Neural crest cell (in vitro differentiated cells): ENCODE data around the gene RYR2. TPM values are rescaled to one million over a fixed set of nuclear protein-coding genes. Genes with fewer than 3 reads are reported as not detected.

Source experiments
- DNase-seq: peaks from one replicate; pipeline ENCODE4 v3.0.0; 2021; ENCODE audit warnings: low read depth, mixed read lengths, low spot score
- H3K27ac Mint-ChIP-seq: one replicate; pipeline ENCODE4 v1.8.0; 2021; ENCODE audit warnings: mild to moderate bottlenecking, mixed read lengths; ENCODE audit not compliant: unreplicated experiment
- H3K27me3 Mint-ChIP-seq: 2 replicates; pipeline ENCODE4 v1.8.0; 2021; ENCODE audit warnings: low read depth, mild to moderate bottlenecking, mixed read lengths
- H3K36me3 Mint-ChIP-seq: 2 replicates; pipeline ENCODE4 v1.8.0; 2021; ENCODE audit warnings: low read depth, mild to moderate bottlenecking, mixed read lengths
- H3K4me1 Mint-ChIP-seq: 2 replicates; pipeline ENCODE4 v1.8.0; 2021; ENCODE audit warnings: mixed read lengths
- H3K4me3 Mint-ChIP-seq: one replicate; pipeline ENCODE4 v1.8.0; 2021; ENCODE audit warnings: mild to moderate bottlenecking, mixed read lengths
- H3K9me3 Mint-ChIP-seq: 2 replicates; pipeline ENCODE4 v1.8.0; 2021; ENCODE audit warnings: mixed read lengths
- total RNA-seq: library from RNA; stranded (reverse); gene quantifications from 2 replicates; pipeline ENCODE4 v1.2.1, GENCODE V29; 2021
- TF ChIP-seq, protein P1 (sequence below): fragments of 200-600 bp; sonication (generic); conservative IDR thresholded peaks from 2 replicates; pipeline ENCODE4 v1.5.0; 2021; ENCODE audit warnings: antibody characterized with exemption, mild to moderate bottlenecking

The RYR2 gene
- total RNA-seq, 1 donor from 2014 or later = 0.07 TPM

DNA sequence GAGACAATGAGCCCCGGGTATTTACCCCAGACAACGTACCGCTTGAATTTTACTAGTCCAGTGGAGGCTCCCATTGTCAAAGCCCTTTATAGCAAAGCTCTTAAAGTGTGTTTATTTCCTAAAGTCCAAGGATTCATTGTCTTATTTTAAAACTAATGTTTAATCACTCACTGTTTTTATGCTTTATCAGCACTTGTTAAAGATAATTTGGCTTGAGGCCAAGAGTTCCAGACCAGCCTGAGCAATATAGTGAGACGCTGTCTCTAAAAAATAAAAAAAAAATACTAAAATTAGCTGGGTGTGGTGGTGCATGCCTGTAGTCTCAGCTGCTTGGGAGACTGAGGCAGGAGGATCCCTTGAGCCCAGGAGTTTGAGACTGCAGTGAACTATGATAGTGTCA is 202.8 kb downstream of the RYR2 start:
- TF ChIP-seq, protein P1, sequence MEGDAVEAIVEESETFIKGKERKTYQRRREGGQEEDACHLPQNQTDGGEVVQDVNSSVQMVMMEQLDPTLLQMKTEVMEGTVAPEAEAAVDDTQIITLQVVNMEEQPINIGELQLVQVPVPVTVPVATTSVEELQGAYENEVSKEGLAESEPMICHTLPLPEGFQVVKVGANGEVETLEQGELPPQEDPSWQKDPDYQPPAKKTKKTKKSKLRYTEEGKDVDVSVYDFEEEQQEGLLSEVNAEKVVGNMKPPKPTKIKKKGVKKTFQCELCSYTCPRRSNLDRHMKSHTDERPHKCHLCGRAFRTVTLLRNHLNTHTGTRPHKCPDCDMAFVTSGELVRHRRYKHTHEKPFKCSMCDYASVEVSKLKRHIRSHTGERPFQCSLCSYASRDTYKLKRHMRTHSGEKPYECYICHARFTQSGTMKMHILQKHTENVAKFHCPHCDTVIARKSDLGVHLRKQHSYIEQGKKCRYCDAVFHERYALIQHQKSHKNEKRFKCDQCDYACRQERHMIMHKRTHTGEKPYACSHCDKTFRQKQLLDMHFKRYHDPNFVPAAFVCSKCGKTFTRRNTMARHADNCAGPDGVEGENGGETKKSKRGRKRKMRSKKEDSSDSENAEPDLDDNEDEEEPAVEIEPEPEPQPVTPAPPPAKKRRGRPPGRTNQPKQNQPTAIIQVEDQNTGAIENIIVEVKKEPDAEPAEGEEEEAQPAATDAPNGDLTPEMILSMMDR = no peak
- peaks cover 6% of the 10 kb centered on the region for H3K9me3 Mint-ChIP-seq
- no peaks in the 10 kb centered on the region for H3K36me3 Mint-ChIP-seq
- H3K27ac Mint-ChIP-seq = no peak overlapping the region
- no peak for DNase-seq
- H3K27me3 Mint-ChIP-seq = no peaks in the 10 kb centered on the region
- no peak overlapping the region for H3K4me3 Mint-ChIP-seq
- H3K4me1 Mint-ChIP-seq = no peaks in the 10 kb centered on the region

DNA sequence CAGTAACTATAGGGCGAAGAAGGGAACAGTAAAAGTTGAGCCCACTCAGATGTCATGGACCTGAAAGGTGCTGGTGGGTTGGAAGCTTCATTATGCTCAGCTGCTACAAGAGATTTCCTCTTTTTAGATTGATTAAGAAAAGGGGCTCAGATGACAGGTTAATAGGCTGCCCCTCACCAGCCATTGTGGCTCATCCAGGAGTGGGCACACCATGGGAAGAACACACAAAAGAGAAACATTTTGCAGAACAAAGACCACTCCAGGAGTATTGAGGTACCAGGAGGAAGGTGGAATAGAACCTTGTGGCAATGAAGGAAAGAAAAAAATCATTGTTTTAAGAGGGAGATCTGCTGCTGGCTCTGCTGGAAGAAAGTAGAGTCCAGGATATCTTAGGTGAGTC is 205.5 kb downstream of the RYR2 start:
- no peak overlapping the region for H3K4me3 Mint-ChIP-seq
- TF ChIP-seq, protein P1 = no peak
- no peaks in the 10 kb centered on the region for H3K27me3 Mint-ChIP-seq
- no peak for DNase-seq
- H3K4me1 Mint-ChIP-seq = no peaks in the 10 kb centered on the region
- no peaks in the 10 kb centered on the region for H3K36me3 Mint-ChIP-seq
- H3K9me3 Mint-ChIP-seq = peaks cover 6% of the 10 kb centered on the region
- no peak overlapping the region for H3K27ac Mint-ChIP-seq

DNA sequence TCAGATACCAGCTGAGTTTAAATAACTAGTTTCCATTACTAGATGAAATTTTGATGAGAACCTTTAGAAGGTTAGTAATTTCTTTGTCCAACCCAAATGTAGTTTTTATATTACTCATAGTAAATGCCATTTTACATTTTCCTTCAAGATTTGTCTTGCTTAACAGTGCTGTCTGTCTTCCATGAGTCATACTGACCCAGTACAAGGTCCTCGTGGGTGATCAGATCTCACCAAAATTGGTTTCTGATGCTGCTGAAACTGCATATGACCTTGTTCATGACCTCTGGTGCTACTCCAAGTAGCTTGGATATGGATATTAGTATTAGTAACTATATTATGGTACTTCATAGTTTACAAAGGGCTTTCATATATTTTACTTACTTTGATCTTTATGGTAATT is 207.1 kb downstream of the RYR2 start:
- Mint-ChIP-seq H3K27ac (no peak overlapping the region), H3K4me1 (no peaks in the 10 kb centered on the region), H3K4me3 (no peak overlapping the region), H3K9me3 (peaks cover 2% of the 10 kb centered on the region), H3K27me3 (no peaks in the 10 kb centered on the region), H3K36me3 (no peaks in the 10 kb centered on the region)
- TF ChIP-seq, protein P1 = no peak
- DNase-seq = no peak

DNA sequence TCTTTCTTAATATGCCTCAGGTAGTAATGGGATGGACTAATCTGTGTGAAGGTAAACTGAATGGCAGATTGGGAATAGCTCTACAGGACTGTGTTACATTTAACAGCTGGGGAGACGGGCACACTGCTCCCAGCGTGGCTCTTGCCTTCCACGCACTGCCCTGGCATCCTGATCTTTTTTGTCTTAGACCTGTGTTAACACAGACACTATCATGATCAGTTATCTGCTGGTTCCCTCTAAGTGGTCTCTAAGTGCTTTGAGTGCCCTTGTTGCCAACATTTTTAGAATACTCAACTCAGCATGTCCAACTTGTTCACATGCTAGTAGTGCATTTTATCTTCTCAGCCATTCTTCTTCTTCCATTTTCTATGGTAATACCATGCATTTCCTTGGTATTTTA is 208.1 kb downstream of the RYR2 start:
- Mint-ChIP-seq H3K27me3 (peaks cover 2% of the 10 kb centered on the region), H3K36me3 (no peaks in the 10 kb centered on the region), H3K4me3 (no peak overlapping the region), H3K9me3 (peaks cover 2% of the 10 kb centered on the region), H3K27ac (no peak overlapping the region), H3K4me1 (no peaks in the 10 kb centered on the region)
- TF ChIP-seq, protein P1 = no peak
- DNase-seq = no peak

DNA sequence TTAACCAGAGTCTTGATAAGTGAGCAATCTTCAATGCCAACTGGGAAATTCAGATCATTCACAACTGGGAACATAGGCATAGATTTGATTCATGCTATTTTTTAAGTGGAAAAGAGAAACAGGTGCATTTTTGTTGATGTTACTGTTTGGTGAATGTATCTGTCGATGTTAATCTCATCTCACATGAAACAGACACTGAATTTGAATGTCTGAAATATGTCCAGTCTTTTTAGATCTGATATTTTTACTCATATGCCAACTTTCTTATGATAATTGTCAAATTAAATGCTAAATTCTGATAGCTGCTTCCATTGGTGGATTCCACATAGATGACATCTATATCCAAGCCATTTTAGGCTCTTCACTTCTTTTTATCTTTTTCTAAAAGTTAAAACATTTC is 213.1 kb downstream of the RYR2 start:
- H3K4me1 Mint-ChIP-seq = no peaks in the 10 kb centered on the region
- peaks cover 6% of the 10 kb centered on the region for H3K27me3 Mint-ChIP-seq
- H3K9me3 Mint-ChIP-seq = no peaks in the 10 kb centered on the region
- no peak for DNase-seq
- no peak overlapping the region for H3K27ac Mint-ChIP-seq
- H3K36me3 Mint-ChIP-seq = no peaks in the 10 kb centered on the region
- no peak overlapping the region for H3K4me3 Mint-ChIP-seq
- TF ChIP-seq, protein P1 = no peak

DNA sequence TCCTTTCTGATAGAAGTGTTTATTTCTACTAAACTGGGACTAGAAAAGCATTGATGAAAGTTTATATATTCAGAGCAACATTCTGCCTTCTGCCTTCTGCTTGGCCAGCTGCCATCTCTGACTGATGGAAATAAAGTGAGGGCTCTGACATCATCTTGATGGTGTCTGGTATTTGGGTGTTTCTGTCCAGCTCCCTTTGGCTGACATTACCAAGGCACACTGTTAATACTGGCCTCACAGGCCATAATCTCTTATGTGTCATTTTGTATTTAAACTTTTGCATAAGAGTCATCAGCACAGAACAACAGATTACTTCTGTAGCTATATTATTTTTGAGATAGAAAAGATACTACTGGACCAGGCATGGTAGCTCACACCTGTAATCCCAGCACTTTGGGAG is 216.9 kb downstream of the RYR2 start:
- H3K4me3 Mint-ChIP-seq = no peak overlapping the region
- H3K27ac Mint-ChIP-seq = no peak overlapping the region
- H3K9me3 Mint-ChIP-seq = no peaks in the 10 kb centered on the region
- no peaks in the 10 kb centered on the region for H3K4me1 Mint-ChIP-seq
- peaks cover 6% of the 10 kb centered on the region for H3K27me3 Mint-ChIP-seq
- TF ChIP-seq, protein P1 = no peak
- H3K36me3 Mint-ChIP-seq = no peaks in the 10 kb centered on the region
- no peak for DNase-seq
